Activated B cell treated with CpG ODN at 0.5 μM for 24 hours (primary cell): ENCODE data around the gene C2orf42. TPM values are rescaled to one million over a fixed set of nuclear protein-coding genes. Genes with fewer than 3 reads are reported as not detected.

Source experiments
- ATAC-seq: fragments of 200-7000 bp; cut with Tn5 transposase; one replicate; pipeline ENCODE4 v1.10.0; 2021; ENCODE audit warnings: low read depth, mild to moderate bottlenecking, moderate library complexity
- CTCF ChIA-PET: fragments of 350-600 bp; sonication (Branson Sonifier 250); formaldehyde crosslinking; loops from one replicate; lab custom pipeline; 2021; ENCODE audit warnings: antibody characterized with exemption; lab: Charles Lee
- POLR2A ChIA-PET: fragments of 350-600 bp; sonication (Branson Sonifier 250); formaldehyde crosslinking; loops from one replicate; lab custom pipeline; 2021; ENCODE audit warnings: antibody characterized with exemption; lab: Charles Lee
- DNase-seq: peaks from one replicate; pipeline ENCODE4 v3.0.0; 2022
- H3K27ac Mint-ChIP-seq: one replicate; pipeline ENCODE4 v1.8.0; 2020; ENCODE audit warnings: mixed read lengths
- H3K27me3 Mint-ChIP-seq: one replicate; pipeline ENCODE4 v1.8.0; 2021; ENCODE audit warnings: mixed read lengths
- H3K36me3 Mint-ChIP-seq: one replicate; pipeline ENCODE4 v1.8.0; 2021; ENCODE audit warnings: low read depth, mixed read lengths
- H3K4me1 Mint-ChIP-seq: one replicate; pipeline ENCODE4 v1.8.0; 2021; ENCODE audit warnings: mixed read lengths
- H3K4me3 Mint-ChIP-seq: one replicate; pipeline ENCODE4 v1.8.0; 2020; ENCODE audit warnings: mild to moderate bottlenecking, mixed read lengths
- H3K9me3 Mint-ChIP-seq: one replicate; pipeline ENCODE4 v1.8.0; 2020; ENCODE audit warnings: mixed read lengths
- CTCF ChIP-seq: fragments of 200-600 bp; IDR thresholded peaks from one replicate; pipeline ENCODE4 v1.8.0; 2022; ENCODE audit warnings: antibody characterized with exemption, mild to moderate bottlenecking
- intact Hi-C: fragments of 100-400 bp; cut with micrococcal nuclease; formaldehyde crosslinking; loops from one replicate; pipeline ENCODE4 v1.15.1; 2024
- total RNA-seq: library from RNA; stranded (reverse); gene quantifications from 2 replicates; pipeline ENCODE4 v1.2.3, GENCODE V29; 2022

Gene C2orf42
- total RNA-seq, 1 donor from 2014 or later = 34.8 TPM

- H3K9me3 Mint-ChIP-seq = no peaks in the 10 kb centered on the region
- no peak for TF ChIP-seq CTCF
- peak overlapping the region; percentile 100 for H3K27ac Mint-ChIP-seq
- DNase-seq (no peak), ATAC-seq (no peak)
- ChIA-PET CTCF (interaction anchor here (0.8 to 2.0 kb wide), 8 partner anchors 10 to 209 kb away, joined by 3 to 17 read pairs (median 4); partner anchors contain the start of gene MXD1), POLR2A (interaction anchor here (0.6 to 15.6 kb wide), 19 partner anchors 7 to 209 kb away, joined by 3 to 719 read pairs (median 41); partner anchors contain the start of genes C2orf42, MXD1 and PCBP1)
- no peaks in the 10 kb centered on the region for H3K27me3 Mint-ChIP-seq
- peak overlapping the region; percentile 93 for H3K4me3 Mint-ChIP-seq
- H3K36me3 Mint-ChIP-seq = peaks cover 7% of the 10 kb centered on the region
- peaks cover 89% of the 10 kb centered on the region for H3K4me1 Mint-ChIP-seq
- intact Hi-C loops = no loop called here
Measured at GRCh38 chr2:70123051-70123828, 67.6 kb downstream of the C2orf42 start.

- POLR2A ChIA-PET = interaction anchor here (0.6 to 15.6 kb wide), 12 partner anchors 13 to 208 kb away, joined by 3 to 719 read pairs (median 18); partner anchors contain the start of genes C2orf42, MXD1 and PCBP1
- CTCF ChIA-PET = interaction anchor here (0.9 to 2.0 kb wide), 3 partner anchors 10 to 208 kb away, joined by 4 to 6 read pairs (median 4); partner anchors contain the start of gene MXD1
- peaks cover 85% of the 10 kb centered on the region for H3K4me1 Mint-ChIP-seq
Measured at GRCh38 chr2:70122470-70122869, 68.3 kb downstream of the C2orf42 start.

GRCh38 chr2:70121627-70122372 is 69.0 kb downstream of the C2orf42 start:
- intact Hi-C loops = loop anchor here (1.0 kb wide), 2 partner anchors 13 to 18 kb away; no protein-coding TSS in a partner anchor
- Mint-ChIP-seq H3K27me3 (no peaks in the 10 kb centered on the region), H3K4me1 (peaks cover 86% of the 10 kb centered on the region), H3K4me3 (peak overlapping the region; percentile 68), H3K36me3 (peaks cover 7% of the 10 kb centered on the region), H3K27ac (peak overlapping the region; percentile 100), H3K9me3 (no peaks in the 10 kb centered on the region)
- no peak for ATAC-seq
- DNase-seq = no peak
- POLR2A ChIA-PET = interaction anchor here (0.6 to 15.6 kb wide), 12 partner anchors 12 to 1449 kb away, joined by 3 to 719 read pairs (median 18); partner anchors contain the start of genes C2orf42, MXD1, PCBP1 and SNRPG
- CTCF ChIA-PET = interaction anchor here (0.9 to 2.0 kb wide), 3 partner anchors 11 to 208 kb away, joined by 4 to 6 read pairs (median 4); partner anchors contain the start of gene MXD1
- no peak for TF ChIP-seq CTCF

More at GRCh38 chr2:70122470-70122869, 68.3 kb downstream of the C2orf42 start:
- no peaks in the 10 kb centered on the region for H3K9me3 Mint-ChIP-seq
- peak overlapping the region; percentile 100 for H3K27ac Mint-ChIP-seq
- no peaks in the 10 kb centered on the region for H3K27me3 Mint-ChIP-seq
- peaks cover 7% of the 10 kb centered on the region for H3K36me3 Mint-ChIP-seq
- TF ChIP-seq CTCF = no peak
- DNase-seq (no peak), ATAC-seq (no peak)
- intact Hi-C loops = no loop called here
- peak overlapping the region; percentile 93 for H3K4me3 Mint-ChIP-seq

DNA sequence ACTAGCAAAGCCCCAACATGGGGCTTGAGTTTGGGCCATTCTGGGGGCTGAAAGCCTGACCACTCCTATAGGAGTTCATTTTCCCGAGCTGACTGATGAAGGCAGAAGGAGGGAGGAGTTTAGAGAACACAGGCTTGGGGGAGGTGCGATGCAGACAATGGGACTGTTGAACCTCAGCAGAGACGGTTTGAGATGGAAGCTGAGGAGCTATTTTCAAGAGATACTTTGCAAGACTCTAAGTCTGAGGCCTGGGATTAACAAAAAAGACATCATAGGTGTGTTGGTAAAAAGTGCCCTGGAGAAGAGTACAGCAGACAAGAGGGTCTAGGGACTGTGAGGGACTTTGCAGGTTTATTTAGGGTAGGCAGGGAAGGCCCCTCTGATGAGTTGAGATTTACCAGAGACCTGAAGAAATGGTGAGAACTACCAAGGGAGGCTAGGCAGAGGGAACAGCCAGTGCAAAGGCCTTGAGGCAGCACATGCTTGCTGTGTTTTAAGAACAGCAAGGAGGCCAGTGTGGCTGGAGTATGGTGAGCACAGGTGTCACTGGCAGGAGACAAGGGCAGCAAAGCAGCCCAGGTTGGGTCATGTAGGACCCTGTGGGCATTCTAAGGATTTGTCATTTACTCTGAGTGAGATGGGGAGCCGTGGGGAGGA is 71.9 kb downstream of the C2orf42 start:
- Mint-ChIP-seq H3K36me3 (no peaks in the 10 kb centered on the region), H3K4me3 (no peak overlapping the region), H3K27me3 (no peaks in the 10 kb centered on the region), H3K4me1 (peaks cover 76% of the 10 kb centered on the region), H3K27ac (peak overlapping the region; percentile 83), H3K9me3 (no peaks in the 10 kb centered on the region)
- CTCF ChIA-PET = no interaction called here
- no peak for DNase-seq
- ATAC-seq = no peak
- POLR2A ChIA-PET = interaction anchor here (4.2 to 15.6 kb wide), 2 partner anchors 11 to 31 kb away, joined by 21 to 719 read pairs; partner anchors contain the start of gene PCBP1
- intact Hi-C loops = no loop called here
- TF ChIP-seq CTCF = no peak
